ENCODE data around the gene NPAS3. TPM values are rescaled to one million over a fixed set of nuclear protein-coding genes. Genes with fewer than 3 reads are reported as not detected.

Gene NPAS3
- total and polyA plus RNA-seq, 5 donors from 2014 or later = not detected

- no peaks in the 10 kb centered on the region for H3K36me3 Mint-ChIP-seq
- Histone ChIP-seq H3K36me3 (ENCODE audit: control insufficient read depth, insufficient read depth, low read length) (no peaks in the 10 kb centered on the region), H3K4me1 (ENCODE audit: control insufficient read depth, insufficient read depth, low read length, poor library complexity, severe bottlenecking) (no peaks in the 10 kb centered on the region), H3K9me3 (ENCODE audit: control insufficient read depth in 2 of 2, low read length in 2 of 2) (no peaks in the 10 kb centered on the region), H3K4me3 (ENCODE audit: low read depth, low read length) (no peak overlapping the region), H3K27me3 (ENCODE audit: control insufficient read depth, insufficient read depth, low read length) (no peaks in the 10 kb centered on the region), H3K27ac (ENCODE audit: insufficient read depth, low read length, poor library complexity, severe bottlenecking) (no peak overlapping the region)
- H3K27ac Mint-ChIP-seq = no peak overlapping the region
- peaks cover 0 to 6% (median 0%) of the 10 kb centered on the region in 4 donors for H3K4me1 Mint-ChIP-seq
- DNase-seq (no peak), ATAC-seq (ENCODE audit: low read depth in 2 of 2) (no peak)
- H3K9me3 Mint-ChIP-seq = peaks cover 0 to 1% (median 0%) of the 10 kb centered on the region in 7 donors
- no peaks in the 10 kb centered on the region for H3K27me3 Mint-ChIP-seq
- no peak overlapping the region for H3K4me3 Mint-ChIP-seq
Measured at GRCh38 chr14:33851931-33852330, 913.3 kb downstream of the NPAS3 start.

All from CD4-positive, CD25-positive, alpha-beta regulatory T cell (primary cell).